GM21390 (cell line): ENCODE data around the gene CD300LG.
"Not testable (repeated sequence)": the region's sequence is repeated elsewhere in the genome, so short reads cannot be mapped to it uniquely, and the experiment has no call there.

Source experiments
- ATAC-seq: cut with Tn5 transposase; IDR thresholded peaks from one replicate; pipeline ENCODE4 v1.9.1; 2021; ENCODE audit not compliant: unreplicated experiment

CD300LG gene

DNA sequence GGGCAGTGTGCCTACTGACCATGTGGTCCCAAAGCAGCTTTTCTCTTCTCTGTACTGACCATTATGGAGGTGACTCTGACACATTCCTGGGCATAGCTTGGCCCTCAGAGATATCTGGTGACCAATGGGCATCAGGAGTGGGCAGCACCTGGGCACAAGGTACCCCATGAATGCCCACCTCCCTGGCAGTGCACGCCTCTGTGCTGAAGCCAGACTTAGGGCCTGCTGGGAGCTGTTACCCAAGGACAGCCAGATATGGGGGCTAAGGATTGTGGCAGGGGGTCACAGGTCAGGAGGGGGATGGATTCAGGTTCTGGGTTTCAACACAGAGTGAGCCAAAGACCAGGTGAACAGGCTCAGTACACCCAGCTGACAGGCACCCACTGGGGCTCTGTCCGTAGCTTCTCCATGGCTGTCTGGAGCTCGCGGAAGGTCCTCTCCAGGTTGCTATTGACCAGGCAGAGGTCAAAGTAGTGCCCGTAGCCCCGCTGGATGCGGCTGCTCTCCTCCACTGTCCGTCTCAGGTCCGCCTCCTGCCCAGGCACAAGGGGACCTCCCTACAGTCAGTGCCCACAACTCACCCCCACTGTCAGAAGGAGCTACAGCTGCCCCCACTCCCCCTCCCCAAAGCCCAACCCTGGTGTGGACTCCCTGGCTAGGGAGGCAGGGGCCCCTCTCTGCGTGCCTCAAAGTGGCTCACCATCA lies 30.6 kb downstream of the CD300LG start:
- no peak for ATAC-seq

GRCh38 chr17:43878260-43879175 lies 31.5 kb downstream of the CD300LG start:
- no peak for ATAC-seq

GRCh38 chr17:43879723-43880419 lies 32.9 kb downstream of the CD300LG start:
- no peak for ATAC-seq

- ATAC-seq: no peak
These were observed 33.5 kb downstream of the CD300LG start for GRCh38 chr17:43880420-43880991.

DNA sequence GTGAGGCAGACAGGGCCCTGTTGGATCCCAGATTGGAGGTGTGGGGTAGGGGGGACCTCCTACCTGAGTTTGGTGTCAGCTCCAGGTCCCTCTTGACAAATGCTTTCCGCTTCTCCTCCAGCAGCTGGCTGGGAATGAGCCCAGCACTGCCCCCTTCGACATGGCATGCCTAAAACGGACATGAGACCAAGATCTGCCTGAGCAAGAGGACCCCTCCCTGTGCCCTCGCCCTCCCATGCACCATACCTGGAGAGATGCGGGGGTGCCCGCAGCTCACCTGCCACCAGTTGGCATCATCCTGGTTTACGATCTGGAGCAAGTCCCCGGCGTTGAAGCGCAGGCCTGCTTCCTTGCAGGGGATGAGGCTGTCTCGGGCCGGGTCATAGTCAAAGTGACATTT lies 34.2 kb downstream of the CD300LG start:
- no peak for ATAC-seq

- no peak for ATAC-seq
These were observed 35.0 kb downstream of the CD300LG start for GRCh38 chr17:43881758-43882505.

DNA sequence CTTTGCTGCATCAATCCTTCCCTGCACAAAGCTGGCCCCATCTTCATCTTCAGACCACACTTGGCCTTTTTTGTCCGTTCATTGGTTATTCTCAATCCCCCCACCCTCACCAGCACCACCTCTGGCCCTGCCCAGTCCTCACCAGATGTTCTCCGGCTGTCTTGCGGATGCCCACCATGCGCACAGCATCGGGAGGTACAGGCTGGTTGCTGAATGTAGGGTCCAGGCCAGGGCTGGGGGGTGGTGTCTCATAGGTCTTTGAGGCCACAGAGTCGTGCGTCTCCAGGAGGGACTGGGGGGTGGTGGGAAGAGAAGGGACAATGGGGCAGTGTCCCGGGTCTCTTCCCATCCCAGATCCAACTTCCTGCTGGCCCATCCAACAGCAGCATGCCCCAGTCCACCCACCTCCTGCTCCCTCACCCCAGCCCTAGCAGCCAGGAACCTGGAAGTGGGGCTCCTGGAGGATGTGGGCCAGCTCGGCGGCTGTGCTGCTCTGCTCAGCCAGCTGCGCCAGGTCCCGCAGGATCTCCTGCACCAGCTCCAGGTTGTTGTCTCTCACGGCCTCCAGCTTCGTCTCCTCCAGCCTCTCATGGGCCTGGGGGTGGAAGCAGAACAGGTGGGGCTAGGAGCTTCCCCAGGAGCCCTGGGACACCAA lies 35.9 kb downstream of the CD300LG start:
- no peak for ATAC-seq

GRCh38 chr17:43888548-43888947 lies 41.6 kb downstream of the CD300LG start:
- no peak for ATAC-seq

GRCh38 chr17:43890240-43890639 lies 43.3 kb downstream of the CD300LG start:
- no peak for ATAC-seq

- ATAC-seq: no peak
These were observed 45.1 kb downstream of the CD300LG start for GRCh38 chr17:43891851-43892646.

GRCh38 chr17:43892647-43892952 lies 45.6 kb downstream of the CD300LG start:
- no peak for ATAC-seq

DNA sequence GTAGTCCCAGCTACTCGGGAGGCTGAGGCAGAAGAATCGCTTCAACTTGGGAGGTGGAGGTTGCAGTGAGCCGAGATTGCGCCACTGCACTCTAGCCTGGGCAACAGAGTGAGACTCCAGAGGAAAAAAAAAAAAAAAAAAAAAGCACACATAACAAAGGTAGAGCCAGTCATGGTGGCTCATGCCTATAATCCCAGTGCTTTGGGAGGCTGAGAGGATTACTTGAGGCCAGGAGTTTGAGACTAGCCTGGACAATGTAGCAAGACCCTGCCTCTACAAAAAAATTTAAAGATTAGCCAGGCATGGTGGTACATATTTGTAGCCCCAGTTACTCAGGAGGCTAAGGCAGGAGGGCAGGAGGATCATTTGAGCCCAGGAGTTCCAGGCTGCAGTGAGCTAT lies 47.5 kb downstream of the CD300LG start:
- not testable (repeated sequence) for ATAC-seq

GRCh38 chr17:43897831-43898230 lies 50.9 kb downstream of the CD300LG start:
- ATAC-seq: no peak

DNA sequence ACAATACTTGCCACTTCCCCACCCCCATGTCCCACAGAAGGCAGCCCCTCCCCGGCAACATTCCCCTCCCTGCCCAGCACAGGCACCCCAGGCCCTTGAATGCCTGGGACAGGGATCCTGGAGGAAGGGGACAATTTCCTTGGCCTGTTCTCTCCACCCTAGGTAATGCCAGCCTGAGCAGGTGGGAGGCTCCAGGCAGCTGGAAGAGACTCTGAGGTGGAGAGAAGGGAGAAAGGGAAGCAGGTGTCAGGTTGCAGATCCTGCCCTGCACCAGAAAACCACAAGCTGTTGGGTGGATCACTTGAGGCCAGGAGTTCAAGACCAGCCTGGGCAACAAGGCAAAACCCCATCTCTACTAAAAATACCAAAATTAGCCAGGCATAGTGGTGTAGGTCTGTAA lies 51.5 kb downstream of the CD300LG start:
- no peak for ATAC-seq

GRCh38 chr17:43900183-43900857 lies 53.3 kb downstream of the CD300LG start:
- ATAC-seq: no peak

- no peak for ATAC-seq
These were observed 54.1 kb downstream of the CD300LG start for GRCh38 chr17:43900858-43901754.

DNA sequence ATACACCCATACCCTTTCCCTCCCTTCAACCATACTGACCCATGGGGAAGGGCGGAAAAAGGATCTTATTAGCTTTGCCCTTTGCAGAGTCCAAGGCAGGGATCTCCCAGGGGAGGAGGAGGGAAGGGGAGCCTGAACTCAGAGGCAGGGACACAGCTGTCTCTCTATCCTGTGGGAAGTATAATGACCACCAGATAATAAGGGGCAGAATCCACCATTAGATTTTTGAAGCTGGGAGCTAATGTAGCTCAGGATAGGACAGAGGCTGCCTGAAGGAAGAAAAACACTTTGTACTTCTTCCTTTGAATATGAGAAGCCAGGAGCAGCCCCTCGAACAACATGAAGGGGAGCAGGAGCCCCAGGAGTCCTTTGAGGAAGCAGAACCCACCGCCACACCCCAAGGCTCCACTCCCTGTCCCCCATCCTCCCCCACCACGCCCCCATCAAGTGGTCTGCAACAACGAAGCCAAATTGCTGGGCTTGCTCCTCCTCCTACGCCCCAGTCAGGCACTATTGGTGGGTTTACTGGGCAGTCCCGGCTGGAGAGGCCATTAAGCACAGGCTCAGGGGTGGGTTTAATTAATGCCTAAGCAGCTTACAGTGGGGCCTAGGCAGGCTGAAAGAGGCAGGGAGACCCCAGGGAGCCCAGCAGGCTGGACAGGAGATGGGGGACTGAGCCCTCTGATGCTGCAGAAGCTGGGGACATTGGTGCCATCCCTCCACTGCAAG lies 55.0 kb downstream of the CD300LG start:
- ATAC-seq: no peak
